ENCODE data around the gene F2.

F2 gene

GRCh38 chr11:46722566-46723358 is 3.7 kb downstream of the F2 start:
- Histone ChIP-seq H3K27me3 (no peaks in the 10 kb centered on the region), H3K36me3 (no peaks in the 10 kb centered on the region), H3K9me3 (no peaks in the 10 kb centered on the region), H3K4me3 (ENCODE audit: low read depth in 1 of 2, low read length in 1 of 2) (no peak overlapping the region), H3K27ac (no peak overlapping the region), H3K4me1 (ENCODE audit: control insufficient read depth in 1 of 2, insufficient read depth in 1 of 2, low read depth in 1 of 2, low read length in 1 of 2) (no peaks in the 10 kb centered on the region)
- TF ChIP-seq, protein P1, sequence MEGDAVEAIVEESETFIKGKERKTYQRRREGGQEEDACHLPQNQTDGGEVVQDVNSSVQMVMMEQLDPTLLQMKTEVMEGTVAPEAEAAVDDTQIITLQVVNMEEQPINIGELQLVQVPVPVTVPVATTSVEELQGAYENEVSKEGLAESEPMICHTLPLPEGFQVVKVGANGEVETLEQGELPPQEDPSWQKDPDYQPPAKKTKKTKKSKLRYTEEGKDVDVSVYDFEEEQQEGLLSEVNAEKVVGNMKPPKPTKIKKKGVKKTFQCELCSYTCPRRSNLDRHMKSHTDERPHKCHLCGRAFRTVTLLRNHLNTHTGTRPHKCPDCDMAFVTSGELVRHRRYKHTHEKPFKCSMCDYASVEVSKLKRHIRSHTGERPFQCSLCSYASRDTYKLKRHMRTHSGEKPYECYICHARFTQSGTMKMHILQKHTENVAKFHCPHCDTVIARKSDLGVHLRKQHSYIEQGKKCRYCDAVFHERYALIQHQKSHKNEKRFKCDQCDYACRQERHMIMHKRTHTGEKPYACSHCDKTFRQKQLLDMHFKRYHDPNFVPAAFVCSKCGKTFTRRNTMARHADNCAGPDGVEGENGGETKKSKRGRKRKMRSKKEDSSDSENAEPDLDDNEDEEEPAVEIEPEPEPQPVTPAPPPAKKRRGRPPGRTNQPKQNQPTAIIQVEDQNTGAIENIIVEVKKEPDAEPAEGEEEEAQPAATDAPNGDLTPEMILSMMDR (IDR thresholded peaks at IDR 0.05) = no peak

GRCh38 chr11:46723359-46723680 is 4.3 kb downstream of the F2 start:
- Histone ChIP-seq H3K36me3 (no peaks in the 10 kb centered on the region), H3K27ac (no peak overlapping the region), H3K4me1 (ENCODE audit: control insufficient read depth in 1 of 2, insufficient read depth in 1 of 2, low read depth in 1 of 2, low read length in 1 of 2) (no peaks in the 10 kb centered on the region), H3K27me3 (no peaks in the 10 kb centered on the region), H3K4me3 (ENCODE audit: low read depth in 1 of 2, low read length in 1 of 2) (no peak overlapping the region), H3K9me3 (no peaks in the 10 kb centered on the region)
- TF ChIP-seq, protein P1 (IDR thresholded peaks at IDR 0.05) = no peak

- Histone ChIP-seq H3K36me3 (no peaks in the 10 kb centered on the region), H3K27me3 (no peaks in the 10 kb centered on the region), H3K27ac (no peak overlapping the region), H3K4me1 (ENCODE audit: control insufficient read depth in 1 of 2, insufficient read depth in 1 of 2, low read depth in 1 of 2, low read length in 1 of 2) (no peaks in the 10 kb centered on the region), H3K4me3 (ENCODE audit: low read depth in 1 of 2, low read length in 1 of 2) (no peak overlapping the region), H3K9me3 (no peaks in the 10 kb centered on the region)
- TF ChIP-seq, protein P1 (IDR thresholded peaks at IDR 0.05) = no peak
These were observed 5.1 kb downstream of the F2 start for GRCh38 chr11:46724088-46724487.

DNA sequence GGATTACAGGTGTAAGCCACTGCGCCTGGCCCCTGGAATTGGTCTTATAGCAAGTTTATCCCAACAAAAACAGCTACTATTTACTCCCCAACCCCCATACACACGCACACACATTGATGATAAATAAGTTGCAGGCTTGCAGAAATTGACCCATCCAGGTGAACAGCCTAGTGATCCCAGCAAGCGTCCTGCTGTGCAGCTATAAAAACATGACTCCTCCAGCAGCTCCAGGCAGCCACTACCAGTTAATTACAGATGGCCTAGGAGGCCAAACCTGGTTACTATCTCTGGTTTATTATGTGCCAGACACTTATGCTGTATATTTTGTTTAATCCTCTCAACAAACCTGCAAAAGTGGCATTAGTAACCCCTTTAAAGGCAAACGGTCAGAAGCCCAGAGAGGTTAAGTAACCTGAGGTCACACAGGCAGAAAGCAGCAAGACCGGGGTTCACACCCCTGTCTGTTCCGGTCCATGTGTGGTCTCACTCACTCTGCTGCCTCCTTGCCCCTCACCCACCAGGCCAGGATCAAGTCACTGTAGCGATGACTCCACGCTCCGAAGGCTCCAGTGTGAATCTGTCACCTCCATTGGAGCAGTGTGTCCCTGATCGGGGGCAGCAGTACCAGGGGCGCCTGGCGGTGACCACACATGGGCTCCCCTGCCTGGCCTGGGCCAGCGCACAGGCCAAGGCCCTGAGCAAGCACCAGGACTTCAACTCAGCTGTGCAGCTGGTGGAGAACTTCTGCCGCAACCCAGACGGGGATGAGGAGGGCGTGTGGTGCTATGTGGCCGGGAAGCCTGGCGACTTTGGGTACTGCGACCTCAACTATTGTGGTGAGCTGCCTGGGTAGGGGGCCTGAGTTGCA is 6.6 kb downstream of the F2 start:
- Histone ChIP-seq H3K9me3 (no peaks in the 10 kb centered on the region), H3K27me3 (no peaks in the 10 kb centered on the region), H3K4me3 (ENCODE audit: low read depth in 1 of 2, low read length in 1 of 2) (no peak overlapping the region), H3K27ac (no peak overlapping the region), H3K36me3 (no peaks in the 10 kb centered on the region), H3K4me1 (ENCODE audit: control insufficient read depth in 1 of 2, insufficient read depth in 1 of 2, low read depth in 1 of 2, low read length in 1 of 2) (no peaks in the 10 kb centered on the region)
- TF ChIP-seq, protein P1 (IDR thresholded peaks at IDR 0.05) = no peak

- Histone ChIP-seq H3K9me3 (no peaks in the 10 kb centered on the region), H3K27ac (no peak overlapping the region), H3K36me3 (no peaks in the 10 kb centered on the region), H3K4me1 (ENCODE audit: control insufficient read depth in 1 of 2, insufficient read depth in 1 of 2, low read depth in 1 of 2, low read length in 1 of 2) (no peaks in the 10 kb centered on the region), H3K27me3 (no peaks in the 10 kb centered on the region), H3K4me3 (ENCODE audit: low read depth in 1 of 2, low read length in 1 of 2) (no peak overlapping the region)
- TF ChIP-seq, protein P1 (IDR thresholded peaks at IDR 0.05) = no peak
These were observed 7.3 kb downstream of the F2 start for GRCh38 chr11:46726206-46726862.

All from neutrophil (primary cell).